Upper lobe of left lung (tissue), 6 donors: ENCODE measurements around the gene RAB41. TPM values are rescaled to one million over a fixed set of nuclear protein-coding genes. Genes with fewer than 3 reads are reported as not detected.
"Not testable (repeated sequence)": the region's sequence is repeated elsewhere in the genome, so short reads cannot be mapped to it uniquely, and the experiment has no call there.

ENCODE experiments used
- ATAC-seq, 2 donors: fragments of 200-7000 bp; cut with Tn5 transposase; one replicate each; pipeline ENCODE4 v1.9.1; 2022; ENCODE audit warnings: mild to moderate bottlenecking in 2 of 2, moderate library complexity in 2 of 2; ENCODE audit not compliant: low FRiP score in 2 of 2
- DNase-seq, 2 donors: peaks; one replicate each; pipeline ENCODE4 v3.0.0-alpha.2; 2019 to 2020
- H3K27ac ChIP-seq, 4 donors: fragments of 200-600 bp; sonication (generic); one replicate each; pipeline ENCODE4 v1.5.1; 2016 to 2019
- H3K27me3 ChIP-seq, 4 donors: fragments of 200-600 bp; sonication (generic); one replicate each; pipeline ENCODE4 v1.5.1; 2017 to 2019
- H3K36me3 ChIP-seq, 4 donors: fragments of 200-600 bp; sonication (generic); one replicate each; pipeline ENCODE4 v1.5.1; 2016 to 2019
- H3K4me1 ChIP-seq, 4 donors: fragments of 200-600 bp; sonication (generic); one replicate each; pipeline ENCODE4 v1.5.1; 2018 to 2019
- H3K4me3 ChIP-seq, 4 donors: fragments of 200-600 bp; sonication (generic); one replicate each; pipeline ENCODE4 v1.5.1; 2017 to 2019; ENCODE audit warnings: mild to moderate bottlenecking in 2 of 4, moderate library complexity in 1 of 4
- H3K9me3 ChIP-seq, 4 donors: fragments of 200-600 bp; sonication (generic); one replicate each; pipeline ENCODE4 v1.5.1; 2018 to 2019
- CTCF ChIP-seq, 6 experiments: fragments of 450-650 bp in 4 of 6; fragments of 200-600 bp in 2 of 6; sonication (generic) in 2 of 6; IDR thresholded peaks; one replicate each; pipeline ENCODE4 v1.5.1; 2016 to 2019; ENCODE audit warnings: antibody characterized with exemption in 6 of 6
- EP300 ChIP-seq, 4 donors: sonication (generic); formaldehyde crosslinking; IDR thresholded peaks; one replicate each; pipeline ENCODE4 v1.5.1; 2017; ENCODE audit warnings: antibody characterized with exemption in 4 of 4, control low read depth in 2 of 4
- POLR2A ChIP-seq, 4 donors: fragments of 450-650 bp; IDR thresholded peaks; one replicate each; pipeline ENCODE4 v1.5.1; 2016 to 2017; ENCODE audit warnings: antibody characterized with exemption in 4 of 4, mild to moderate bottlenecking in 2 of 4
- POLR2AphosphoS5 ChIP-seq, 2 donors: sonication (generic); formaldehyde crosslinking; IDR thresholded peaks; one replicate each; pipeline ENCODE4 v1.5.1; 2017; ENCODE audit warnings: antibody characterized with exemption in 2 of 2
- WGBS, 2 donors: methylation state at CpG; one replicate each; pipeline ENCODE4 v1.1.5; 2017 to 2018; 5-methylcytosine and 5-hydroxymethylcytosine counted together
- total RNA-seq, 6 donors: library from RNA; depleted of rRNA in 4 of 6; stranded (reverse); fragments of >200 nt in 4 of 6; gene quantifications; one replicate each; pipeline versions ENCODE4 v1.1.0 to v1.2.1, GENCODE V29; 2016 to 2021
- donor health status: DM: no; HTN: no; CAD: no; lungs with moderate emphysema.
- donor health status: DM: no; HTN: yes; CAD: no; lungs with severe emphysema.

RAB41 gene
- total RNA-seq, 6 donors from 2014 or later, result not detected

GRCh38 chrX:70262952-70263567 lies 18.9 kb upstream of the RAB41 start:
- no peaks in the 10 kb centered on the region for H3K27me3 ChIP-seq
- TF ChIP-seq CTCF (IDR thresholded peaks at IDR 0.05), result peak in 4 of 6 experiments; percentile 16 to 40 (median 34)
- no peak for TF ChIP-seq POLR2A (IDR thresholded peaks at IDR 0.05)
- peak in 1 of 2 donors; percentile 36 for DNase-seq

GRCh38 chrX:70264784-70265183 lies 17.2 kb upstream of the RAB41 start:
- Histone ChIP-seq H3K27me3 (no peaks in the 10 kb centered on the region), H3K4me3 (no peak overlapping the region), H3K27ac (no peak overlapping the region), H3K36me3 (no peaks in the 10 kb centered on the region), H3K4me1 (no peaks in the 10 kb centered on the region), H3K9me3 (no peaks in the 10 kb centered on the region)
- DNase-seq (no peak), ATAC-seq (no peak)
- WGBS, 2 donors, result 46 to 75% methylated on average over 3 of the region's 3 CpGs
- TF ChIP-seq POLR2A (IDR thresholded peaks at IDR 0.05) (no peak), EP300 (IDR thresholded peaks at IDR 0.05) (no peak), POLR2AphosphoS5 (IDR thresholded peaks at IDR 0.05) (no peak), CTCF (IDR thresholded peaks at IDR 0.05) (no peak)

More at GRCh38 chrX:70262952-70263567, 18.9 kb upstream of the RAB41 start:
- Histone ChIP-seq H3K4me1 (no peaks in the 10 kb centered on the region), H3K9me3 (no peaks in the 10 kb centered on the region), H3K4me3 (no peak overlapping the region), H3K36me3 (no peaks in the 10 kb centered on the region), H3K27ac (no peak overlapping the region)
- peak in 1 of 2 donors; percentile 69 for ATAC-seq
- 21 to 25% methylated on average over 7 of the region's 7 CpGs for WGBS, 2 donors

GRCh38 chrX:70268034-70268433 lies 13.9 kb upstream of the RAB41 start, which contains the start of gene ARR3:
Gene ARR3, plus strand, starts transcription at chrX:70268334. Its CDS starts 1,052 bp downstream, at chrX:70269386.
- Histone ChIP-seq H3K36me3 (no peaks in the 10 kb centered on the region), H3K27ac (no peak within 1 kb of the TSS), H3K4me3 (no peak within 1 kb of the TSS), H3K9me3 (no peaks in the 10 kb centered on the region), H3K4me1 (no peaks in the 10 kb centered on the region), H3K27me3 (no peaks in the 10 kb centered on the region)
- DNase-seq (no peak), ATAC-seq (no peak)
- TF ChIP-seq EP300 (IDR thresholded peaks at IDR 0.05), result no peak
- TF ChIP-seq POLR2A (IDR thresholded peaks at IDR 0.05), result no peak
- no peak for TF ChIP-seq POLR2AphosphoS5 (IDR thresholded peaks at IDR 0.05)
- no peak for TF ChIP-seq CTCF (IDR thresholded peaks at IDR 0.05)

GRCh38 chrX:70274029-70274428 lies 7.9 kb upstream of the RAB41 start:
- not testable (repeated sequence) for H3K27me3 ChIP-seq, H3K4me1 ChIP-seq, H3K36me3 ChIP-seq, ATAC-seq, DNase-seq, H3K9me3 ChIP-seq, H3K27ac ChIP-seq, H3K4me3 ChIP-seq
- 77 to 81% methylated on average over 7 of the region's 7 CpGs for WGBS, 2 donors

- DNase-seq (no peak), ATAC-seq (no peak)
- no peak for TF ChIP-seq POLR2A (IDR thresholded peaks at IDR 0.05)
- no peak for TF ChIP-seq CTCF (IDR thresholded peaks at IDR 0.05)
- no peak for TF ChIP-seq POLR2AphosphoS5 (IDR thresholded peaks at IDR 0.05)
- TF ChIP-seq EP300 (IDR thresholded peaks at IDR 0.05), result no peak
- H3K27me3 ChIP-seq, result no peaks in the 10 kb centered on the region
- H3K36me3 ChIP-seq, result peaks cover 0 to 4% (median 0%) of the 10 kb centered on the region in 4 donors
- H3K4me1 ChIP-seq, result no peaks in the 10 kb centered on the region
- H3K27ac ChIP-seq, result no peak overlapping the region
- no peaks in the 10 kb centered on the region for H3K9me3 ChIP-seq
- 79 to 80% methylated on average over 3 of the region's 3 CpGs for WGBS, 2 donors
- H3K4me3 ChIP-seq, result no peak overlapping the region
Observed at GRCh38 chrX:70279081-70279480, 2.9 kb upstream of the RAB41 start.
